HG03460 (cell line): ENCODE results near the gene STX5.
"Not testable (repeated sequence)": the region's sequence is repeated elsewhere in the genome, so short reads cannot be mapped to it uniquely, and the experiment has no call there.

Experiments used
- ATAC-seq: cut with Tn5 transposase; IDR thresholded peaks from one replicate; pipeline ENCODE4 v1.9.1; 2021; ENCODE audit not compliant: unreplicated experiment

STX5 gene

GRCh38 chr11:62854013-62854824 is 22.4 kb upstream of the STX5 start:
- ATAC-seq: no peak

GRCh38 chr11:62853279-62853965 is 21.6 kb upstream of the STX5 start:
- no peak for ATAC-seq

GRCh38 chr11:62852523-62853188 is 20.8 kb upstream of the STX5 start:
- ATAC-seq: no peak

GRCh38 chr11:62851807-62852522 is 20.1 kb upstream of the STX5 start:
- no peak for ATAC-seq

- no peak for ATAC-seq
Observed at GRCh38 chr11:62850911-62851806, 19.3 kb upstream of the STX5 start.

- ATAC-seq: no peak
Observed at GRCh38 chr11:62847767-62848314, 16.0 kb upstream of the STX5 start.

GRCh38 chr11:62846177-62846576 is 14.3 kb upstream of the STX5 start:
- ATAC-seq: no peak

GRCh38 chr11:62844154-62844553 is 12.3 kb upstream of the STX5 start:
- ATAC-seq: no peak

- no peak for ATAC-seq
Observed at GRCh38 chr11:62843466-62843865, 11.6 kb upstream of the STX5 start.

- ATAC-seq: not testable (repeated sequence)
Observed at GRCh38 chr11:62842891-62843290, 11.0 kb upstream of the STX5 start.

- no peak for ATAC-seq
Observed at GRCh38 chr11:62842171-62842741, 10.4 kb upstream of the STX5 start.

- ATAC-seq: peak; percentile 52
Observed at GRCh38 chr11:62841361-62842170, 9.7 kb upstream of the STX5 start.

GRCh38 chr11:62840721-62841360 is 9.0 kb upstream of the STX5 start:
- not testable (repeated sequence) for ATAC-seq

- peak; percentile 49 for ATAC-seq
Observed at GRCh38 chr11:62839050-62839945, 7.4 kb upstream of the STX5 start, which contains the start of gene WDR74. WDR74 (minus strand) TSS chr11:62839590; CDS start chr11:62839570, 20 bp downstream.

GRCh38 chr11:62835336-62835735 is 3.5 kb upstream of the STX5 start:
- no peak for ATAC-seq

GRCh38 chr11:62832336-62833234 is 734 bp upstream of the STX5 start, which contains the start of gene TEX54:
TEX54 (minus strand) TSS chr11:62832841.
- ATAC-seq: peak; percentile 3
